MM.1S (cell line): ENCODE measurements around the gene RNFT2.

ENCODE experiments used
- CTCF ChIP-seq: fragments of 300-600 bp; sonication (generic); IDR thresholded peaks from 2 replicates; pipeline ENCODE4 v1.5.1; 2016; ENCODE audit warnings: antibody characterized with exemption, low read length, mixed read lengths
- EZH2 ChIP-seq: fragments of 300-600 bp; sonication (generic); optimal IDR thresholded peaks from 2 replicates; pipeline ENCODE3; 2017; ENCODE audit warnings: low read depth, mild to moderate bottlenecking, antibody characterized with exemption, low read length, mixed read lengths

- TF ChIP-seq EZH2, result no peak
- TF ChIP-seq CTCF, result no peak
Observed at GRCh38 chr12:116709768-116710167, 28.3 kb upstream of the RNFT2 start.
